ENCODE results near the gene LTA4H.

The LTA4H gene

DNA sequence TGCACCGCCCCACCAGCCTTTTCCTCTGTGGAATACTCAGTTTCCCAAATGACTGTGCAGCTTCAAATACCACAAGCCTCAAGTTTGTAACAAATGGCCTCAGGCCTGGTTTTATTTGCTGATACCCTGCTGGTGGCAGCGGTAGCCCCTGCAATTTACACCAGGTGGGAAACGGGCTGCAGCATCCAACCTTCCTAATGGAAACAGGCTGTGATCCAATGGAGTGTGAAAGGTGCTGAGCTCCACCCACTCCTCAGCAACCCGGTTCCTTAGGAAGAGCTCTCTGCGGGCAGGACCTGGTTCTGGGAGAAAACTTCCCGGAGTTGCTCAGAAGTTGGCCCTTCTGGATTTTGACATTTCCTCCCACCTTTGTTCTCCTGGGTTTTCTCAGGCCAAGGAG, 41.7 kb upstream of the LTA4H start (continued):
- no peak for TF ChIP-seq ZNF18 (tag by site-specific recombination; IDR thresholded peaks at IDR 0.05)
- TF ChIP-seq, protein P1, sequence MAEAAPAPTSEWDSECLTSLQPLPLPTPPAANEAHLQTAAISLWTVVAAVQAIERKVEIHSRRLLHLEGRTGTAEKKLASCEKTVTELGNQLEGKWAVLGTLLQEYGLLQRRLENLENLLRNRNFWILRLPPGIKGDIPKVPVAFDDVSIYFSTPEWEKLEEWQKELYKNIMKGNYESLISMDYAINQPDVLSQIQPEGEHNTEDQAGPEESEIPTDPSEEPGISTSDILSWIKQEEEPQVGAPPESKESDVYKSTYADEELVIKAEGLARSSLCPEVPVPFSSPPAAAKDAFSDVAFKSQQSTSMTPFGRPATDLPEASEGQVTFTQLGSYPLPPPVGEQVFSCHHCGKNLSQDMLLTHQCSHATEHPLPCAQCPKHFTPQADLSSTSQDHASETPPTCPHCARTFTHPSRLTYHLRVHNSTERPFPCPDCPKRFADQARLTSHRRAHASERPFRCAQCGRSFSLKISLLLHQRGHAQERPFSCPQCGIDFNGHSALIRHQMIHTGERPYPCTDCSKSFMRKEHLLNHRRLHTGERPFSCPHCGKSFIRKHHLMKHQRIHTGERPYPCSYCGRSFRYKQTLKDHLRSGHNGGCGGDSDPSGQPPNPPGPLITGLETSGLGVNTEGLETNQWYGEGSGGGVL (tag by site-specific recombination; IDR thresholded peaks at IDR 0.05): no peak
- TF ChIP-seq, protein P2, sequence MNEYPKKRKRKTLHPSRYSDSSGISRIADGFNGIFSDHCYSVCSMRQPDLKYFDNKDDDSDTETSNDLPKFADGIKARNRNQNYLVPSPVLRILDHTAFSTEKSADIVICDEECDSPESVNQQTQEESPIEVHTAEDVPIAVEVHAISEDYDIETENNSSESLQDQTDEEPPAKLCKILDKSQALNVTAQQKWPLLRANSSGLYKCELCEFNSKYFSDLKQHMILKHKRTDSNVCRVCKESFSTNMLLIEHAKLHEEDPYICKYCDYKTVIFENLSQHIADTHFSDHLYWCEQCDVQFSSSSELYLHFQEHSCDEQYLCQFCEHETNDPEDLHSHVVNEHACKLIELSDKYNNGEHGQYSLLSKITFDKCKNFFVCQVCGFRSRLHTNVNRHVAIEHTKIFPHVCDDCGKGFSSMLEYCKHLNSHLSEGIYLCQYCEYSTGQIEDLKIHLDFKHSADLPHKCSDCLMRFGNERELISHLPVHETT (tag by site-specific recombination; IDR thresholded peaks at IDR 0.05): no peak
- TF ChIP-seq, protein P3, sequence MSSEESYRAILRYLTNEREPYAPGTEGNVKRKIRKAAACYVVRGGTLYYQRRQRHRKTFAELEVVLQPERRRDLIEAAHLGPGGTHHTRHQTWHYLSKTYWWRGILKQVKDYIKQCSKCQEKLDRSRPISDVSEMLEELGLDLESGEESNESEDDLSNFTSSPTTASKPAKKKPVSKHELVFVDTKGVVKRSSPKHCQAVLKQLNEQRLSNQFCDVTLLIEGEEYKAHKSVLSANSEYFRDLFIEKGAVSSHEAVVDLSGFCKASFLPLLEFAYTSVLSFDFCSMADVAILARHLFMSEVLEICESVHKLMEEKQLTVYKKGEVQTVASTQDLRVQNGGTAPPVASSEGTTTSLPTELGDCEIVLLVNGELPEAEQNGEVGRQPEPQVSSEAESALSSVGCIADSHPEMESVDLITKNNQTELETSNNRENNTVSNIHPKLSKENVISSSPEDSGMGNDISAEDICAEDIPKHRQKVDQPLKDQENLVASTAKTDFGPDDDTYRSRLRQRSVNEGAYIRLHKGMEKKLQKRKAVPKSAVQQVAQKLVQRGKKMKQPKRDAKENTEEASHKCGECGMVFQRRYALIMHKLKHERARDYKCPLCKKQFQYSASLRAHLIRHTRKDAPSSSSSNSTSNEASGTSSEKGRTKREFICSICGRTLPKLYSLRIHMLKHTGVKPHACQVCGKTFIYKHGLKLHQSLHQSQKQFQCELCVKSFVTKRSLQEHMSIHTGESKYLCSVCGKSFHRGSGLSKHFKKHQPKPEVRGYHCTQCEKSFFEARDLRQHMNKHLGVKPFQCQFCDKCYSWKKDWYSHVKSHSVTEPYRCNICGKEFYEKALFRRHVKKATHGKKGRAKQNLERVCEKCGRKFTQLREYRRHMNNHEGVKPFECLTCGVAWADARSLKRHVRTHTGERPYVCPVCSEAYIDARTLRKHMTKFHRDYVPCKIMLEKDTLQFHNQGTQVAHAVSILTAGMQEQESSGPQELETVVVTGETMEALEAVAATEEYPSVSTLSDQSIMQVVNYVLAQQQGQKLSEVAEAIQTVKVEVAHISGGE (tag by site-specific recombination; conservative IDR thresholded peaks at IDR 0.05; ENCODE audit: low read depth): no peak

DNA sequence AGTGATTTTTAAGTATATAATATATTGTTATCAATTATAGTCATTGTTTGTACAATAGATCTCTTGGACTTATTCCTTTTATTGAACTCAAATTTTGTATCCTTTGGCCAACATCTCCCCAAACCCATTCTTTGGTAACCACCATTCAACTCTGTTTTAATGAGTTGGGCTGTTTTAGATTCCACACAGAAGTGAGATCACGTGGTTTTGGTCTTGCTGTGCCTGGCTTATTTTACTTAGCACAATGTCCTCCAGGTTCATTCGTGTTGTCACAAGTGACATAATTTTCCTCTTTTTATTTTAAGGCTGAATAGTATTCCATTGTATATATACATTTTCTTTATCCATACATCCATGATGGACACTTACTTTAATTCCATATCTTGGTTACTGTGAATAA, 40.2 kb upstream of the LTA4H start:
- H3K27ac ChIP-seq (ENCODE audit: extremely low read depth, low read depth, low read length): no peak overlapping the region
- H3K9me3 ChIP-seq (ENCODE audit: control insufficient read depth, insufficient read depth, low read depth, low read length): no peaks in the 10 kb centered on the region
- POLR2A ChIA-PET: no interaction called here
- H3K36me3 ChIP-seq (ENCODE audit: control insufficient read depth in 2 of 2, insufficient read depth in 1 of 2, low read length in 2 of 2): no peaks in the 10 kb centered on the region
- CTCF ChIA-PET: interaction anchor here (0.7 kb wide), 1 partner anchor 8 kb away, joined by 3 read pairs; no protein-coding TSS in a partner anchor
- no peak overlapping the region for H3K4me3 ChIP-seq (ENCODE audit: low read depth, low read length)
- TF ChIP-seq BCL11A (tag by site-specific recombination; IDR thresholded peaks at IDR 0.05; ENCODE audit: low read depth) (no peak), ZNF302 (tag by site-specific recombination; IDR thresholded peaks at IDR 0.05; ENCODE audit: low read depth) (no peak), ZNF596 (tag by site-specific recombination; IDR thresholded peaks at IDR 0.05) (no peak), ZNF335 (tag by site-specific recombination; conservative IDR thresholded peaks at IDR 0.05) (no peak), EGR2 (tag by site-specific recombination; IDR thresholded peaks at IDR 0.05; ENCODE audit: low read depth) (no peak), ZNF354C (tag by site-specific recombination; IDR thresholded peaks at IDR 0.05; ENCODE audit: borderline replicate concordance, low read depth) (no peak), ZNF670 (tag by site-specific recombination; IDR thresholded peaks at IDR 0.05; ENCODE audit: low read depth) (no peak), SP3 (tag by site-specific recombination; IDR thresholded peaks at IDR 0.05) (no peak), ZNF274 (IDR thresholded peaks at IDR 0.05; ENCODE audit: low read length) (no peak), ZNF274 (tag by site-specific recombination; IDR thresholded peaks at IDR 0.05; ENCODE audit: borderline replicate concordance) (no peak), FEZF1 (tag by site-specific recombination; IDR thresholded peaks at IDR 0.05) (no peak), HIC1 (tag by site-specific recombination; IDR thresholded peaks at IDR 0.05) (no peak), ZNF292 (tag by site-specific recombination; IDR thresholded peaks at IDR 0.05; ENCODE audit: borderline replicate concordance, low read depth) (no peak)
- TF ChIP-seq, protein P4, sequence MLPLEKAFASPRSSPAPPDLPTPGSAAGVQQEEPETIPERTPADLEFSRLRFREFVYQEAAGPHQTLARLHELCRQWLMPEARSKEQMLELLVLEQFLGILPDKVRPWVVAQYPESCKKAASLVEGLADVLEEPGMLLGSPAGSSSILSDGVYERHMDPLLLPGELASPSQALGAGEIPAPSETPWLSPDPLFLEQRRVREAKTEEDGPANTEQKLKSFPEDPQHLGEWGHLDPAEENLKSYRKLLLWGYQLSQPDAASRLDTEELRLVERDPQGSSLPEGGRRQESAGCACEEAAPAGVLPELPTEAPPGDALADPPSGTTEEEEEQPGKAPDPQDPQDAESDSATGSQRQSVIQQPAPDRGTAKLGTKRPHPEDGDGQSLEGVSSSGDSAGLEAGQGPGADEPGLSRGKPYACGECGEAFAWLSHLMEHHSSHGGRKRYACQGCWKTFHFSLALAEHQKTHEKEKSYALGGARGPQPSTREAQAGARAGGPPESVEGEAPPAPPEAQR (tag by site-specific recombination; IDR thresholded peaks at IDR 0.05): no peak
- no peaks in the 10 kb centered on the region for H3K4me1 ChIP-seq (ENCODE audit: control insufficient read depth, insufficient read depth, low read length)

Data from HEK293 (cell line).